NCI-H82 (cell line): ENCODE results near the gene ARL4D.
"Not testable (repeated sequence)": the region's sequence is repeated elsewhere in the genome, so short reads cannot be mapped to it uniquely, and the experiment has no call there.

Experiments
- DNase-seq: peaks from one replicate; lab custom pipeline; 2025; lab: John Stamatoyannopoulos, UW

Gene ARL4D

GRCh38 chr17:43395165-43395564 lies 3.6 kb upstream of the ARL4D start:
- DNase-seq: no peak

- peak; percentile 99 for DNase-seq
Observed at GRCh38 chr17:43396491-43397060, 2.2 kb upstream of the ARL4D start.

GRCh38 chr17:43399839-43400328 lies 1.1 kb downstream of the ARL4D start:
- DNase-seq: peak; percentile 64

- DNase-seq: peak; percentile 67
Observed at GRCh38 chr17:43400943-43401717, 2.3 kb downstream of the ARL4D start.

GRCh38 chr17:43402078-43402477 lies 3.3 kb downstream of the ARL4D start:
- DNase-seq: peak; percentile 20

- no peak for DNase-seq
Observed at GRCh38 chr17:43402567-43402966, 3.8 kb downstream of the ARL4D start.

GRCh38 chr17:43403846-43404245 lies 5.1 kb downstream of the ARL4D start:
- DNase-seq: peak; percentile 99

GRCh38 chr17:43405861-43406260 lies 7.1 kb downstream of the ARL4D start:
- DNase-seq: no peak

- peak; percentile 99 for DNase-seq
Observed at GRCh38 chr17:43406676-43407645, 8.2 kb downstream of the ARL4D start.

- peak; percentile 50 for DNase-seq
Observed at GRCh38 chr17:43409131-43409530, 10.3 kb downstream of the ARL4D start.

GRCh38 chr17:43410557-43411368 lies 12.0 kb downstream of the ARL4D start:
- peak; percentile 68 for DNase-seq

GRCh38 chr17:43411369-43411677 lies 12.5 kb downstream of the ARL4D start:
- no peak for DNase-seq

- no peak for DNase-seq
Observed at GRCh38 chr17:43411749-43412148, 13.0 kb downstream of the ARL4D start.

- no peak for DNase-seq
Observed at GRCh38 chr17:43412166-43412565, 13.4 kb downstream of the ARL4D start.

- DNase-seq: no peak
Observed at GRCh38 chr17:43416998-43417890, 18.5 kb downstream of the ARL4D start.

GRCh38 chr17:43418441-43419374 lies 19.9 kb downstream of the ARL4D start:
- peak; percentile 95 for DNase-seq

- not testable (repeated sequence) for DNase-seq
Observed at GRCh38 chr17:43419375-43419882, 20.6 kb downstream of the ARL4D start.

GRCh38 chr17:43423777-43424455 lies 25.1 kb downstream of the ARL4D start:
- peak; percentile 24 for DNase-seq
